A673 (cell line): ENCODE measurements around the gene HIVEP1.

ENCODE experiments used
- CTCF ChIP-seq: fragments of 300-800, 200-600 bp; sonication (generic); conservative IDR thresholded peaks from 2 replicates; pipeline ENCODE4 v1.5.1; 2017; ENCODE audit warnings: low read depth, mild to moderate bottlenecking, antibody characterized with exemption, low read length, moderate library complexity, mixed read lengths
- EZH2 ChIP-seq: fragments of 200-600 bp; sonication (generic); IDR thresholded peaks from 2 replicates; pipeline ENCODE4 v1.6.1; 2017; ENCODE audit warnings: borderline replicate concordance, low read depth, mild to moderate bottlenecking, mixed read lengths, antibody characterized with exemption, low read length; ENCODE audit not compliant: poor library complexity, severe bottlenecking

GRCh38 chr6:12173181-12173580 is 161.1 kb downstream of the HIVEP1 start:
- TF ChIP-seq CTCF = no peak
- no peak for TF ChIP-seq EZH2
